Hepatic stellate cell (primary cell): ENCODE results near the gene ASMTL.
"Not testable (repeated sequence)": the region's sequence is repeated elsewhere in the genome, so short reads cannot be mapped to it uniquely, and the experiment has no call there.

Experiments used
- DNase-seq: peaks from one replicate; pipeline ENCODE4 v3.0.0; 2011; ENCODE audit warnings: low spot score

ASMTL gene

GRCh38 chrX:1387141-1387776 lies 65.5 kb downstream of the ASMTL start:
- DNase-seq = no peak

GRCh38 chrX:1386338-1387127 lies 66.2 kb downstream of the ASMTL start:
- no peak for DNase-seq

GRCh38 chrX:1385253-1386223 lies 67.2 kb downstream of the ASMTL start:
- no peak for DNase-seq

- no peak for DNase-seq
Observed at GRCh38 chrX:1384658-1385252, 68.0 kb downstream of the ASMTL start.

- DNase-seq = no peak
Observed at GRCh38 chrX:1380672-1381233, 72.0 kb downstream of the ASMTL start.

GRCh38 chrX:1378306-1378759 lies 74.4 kb downstream of the ASMTL start:
- DNase-seq = no peak

GRCh38 chrX:1368385-1368698 lies 84.4 kb downstream of the ASMTL start:
- no peak for DNase-seq

GRCh38 chrX:1366363-1366762 lies 86.3 kb downstream of the ASMTL start:
- DNase-seq = not testable (repeated sequence)

- no peak for DNase-seq
Observed at GRCh38 chrX:1361910-1362309, 90.8 kb downstream of the ASMTL start.

GRCh38 chrX:1361275-1361674 lies 91.4 kb downstream of the ASMTL start:
- no peak for DNase-seq

- DNase-seq = no peak
Observed at GRCh38 chrX:1360171-1360570, 92.5 kb downstream of the ASMTL start.

- no peak for DNase-seq
Observed at GRCh38 chrX:1359477-1359873, 93.2 kb downstream of the ASMTL start.

- no peak for DNase-seq
Observed at GRCh38 chrX:1358793-1359476, 93.8 kb downstream of the ASMTL start.

GRCh38 chrX:1357993-1358392 lies 94.7 kb downstream of the ASMTL start:
- no peak for DNase-seq

- no peak for DNase-seq
Observed at GRCh38 chrX:1355131-1356046, 97.3 kb downstream of the ASMTL start.

GRCh38 chrX:1354036-1355019 lies 98.4 kb downstream of the ASMTL start:
- DNase-seq = no peak
